Neural progenitor cell (in vitro differentiated cells): Measurements from ENCODE around the gene SSR2. TPM values are rescaled to one million over a fixed set of nuclear protein-coding genes. Genes with fewer than 3 reads are reported as not detected.
A peak's percentile ranks its signal among the peaks of the same experiment; 100 is the strongest.

ENCODE experiments used
- DNase-seq: peaks from one replicate; pipeline ENCODE4 v3.0.0-alpha.2; 2016; ENCODE audit warnings: low spot score
- H2AFZ ChIP-seq: fragments of 200-600 bp; sonication (generic); replicated peaks from 2 replicates; pipeline ENCODE4 v1.6.1; 2016; ENCODE audit warnings: antibody characterized with exemption
- H3F3A ChIP-seq: fragments of 200-600 bp; sonication (generic); 2 replicates; pipeline ENCODE4 v1.6.1; 2016; ENCODE audit warnings: antibody characterized with exemption, low read depth
- H3K27ac ChIP-seq: fragments of 200-600 bp; sonication (generic); 2 replicates; pipeline ENCODE4 v1.5.1; 2016; ENCODE audit warnings: mild to moderate bottlenecking
- H3K27me3 ChIP-seq: fragments of 200-600 bp; sonication (generic); 2 replicates; pipeline ENCODE4 v1.6.1; 2016; ENCODE audit warnings: mild to moderate bottlenecking, moderate library complexity
- H3K36me3 ChIP-seq: fragments of 200-600 bp; sonication (generic); 2 replicates; pipeline ENCODE4 v1.5.1; 2016
- H3K4me1 ChIP-seq: fragments of 200-600 bp; sonication (generic); 2 replicates; pipeline ENCODE4 v1.6.1; 2016; ENCODE audit warnings: mixed run types
- H3K4me2 ChIP-seq: fragments of 200-600 bp; sonication (generic); 2 replicates; pipeline ENCODE4 v1.6.1; 2016
- H3K4me3 ChIP-seq: fragments of 200-600 bp; sonication (generic); 2 replicates; pipeline ENCODE4 v1.5.1; 2016
- H3K79me2 ChIP-seq: fragments of 200-600 bp; sonication (generic); 2 replicates; pipeline ENCODE4 v1.6.1; 2016; ENCODE audit warnings: low read depth
- H3K9ac ChIP-seq: fragments of 200-600 bp; sonication (generic); 2 replicates; pipeline ENCODE4 v1.6.1; 2016
- H3K9me3 ChIP-seq: fragments of 200-600 bp; sonication (generic); 2 replicates; pipeline ENCODE4 v1.5.1; 2016; ENCODE audit warnings: low read depth
- H4K20me1 ChIP-seq: fragments of 200-600 bp; sonication (generic); 2 replicates; pipeline ENCODE4 v1.6.1; 2016; ENCODE audit warnings: low read depth
- H3K27ac Mint-ChIP-seq: 3 replicates; pipeline ENCODE4 v1.8.0; 2021; ENCODE audit warnings: mixed read lengths
- H3K27me3 Mint-ChIP-seq: 2 replicates; pipeline ENCODE4 v1.8.0; 2022; ENCODE audit warnings: low read depth, mild to moderate bottlenecking, inconsistent platforms, moderate library complexity, mixed read lengths; ENCODE audit not compliant: insufficient read depth
- H3K36me3 Mint-ChIP-seq: 3 replicates; pipeline ENCODE4 v1.8.0; 2021; ENCODE audit warnings: mixed read lengths
- H3K4me1 Mint-ChIP-seq: 3 replicates; pipeline ENCODE4 v1.8.0; 2021; ENCODE audit warnings: mixed read lengths
- H3K4me3 Mint-ChIP-seq: 3 replicates; pipeline ENCODE4 v1.8.0; 2021; ENCODE audit warnings: mild to moderate bottlenecking, moderate library complexity, mixed read lengths
- H3K9me3 Mint-ChIP-seq: 3 replicates; pipeline ENCODE4 v1.8.0; 2020; ENCODE audit warnings: mixed read lengths
- CTCF ChIP-seq: fragments of 200-600 bp; sonication (generic); IDR thresholded peaks from 2 replicates; pipeline ENCODE4 v1.5.1; 2017; ENCODE audit warnings: antibody characterized with exemption, mild to moderate bottlenecking
- EZH2 ChIP-seq: fragments of 200-600 bp; sonication (generic); IDR thresholded peaks from 2 replicates; pipeline ENCODE4 v1.6.1; 2017; ENCODE audit warnings: antibody characterized with exemption, mild to moderate bottlenecking, moderate library complexity
- EZH2phosphoT487 ChIP-seq: fragments of 200-600 bp; sonication (generic); IDR thresholded peaks from 2 replicates; pipeline ENCODE4 v1.6.1; 2017; ENCODE audit warnings: antibody characterized with exemption
- total RNA-seq: library from RNA; depleted of rRNA; stranded (reverse); fragments of >200 nt; gene quantifications from 2 replicates; pipeline ENCODE4 v1.2.3, GENCODE V29; 2015; ENCODE audit warnings: low replicate concordance

Gene SSR2
- total RNA-seq, 1 donor from 2014 or later = 293 TPM

GRCh38 chr1:156019946-156020292 is 832 bp downstream of the SSR2 start:
- Histone ChIP-seq H3F3A (no peaks in the 10 kb centered on the region), H4K20me1 (peaks cover 7% of the 10 kb centered on the region), H3K4me3 (peak overlapping the region; percentile 94), H2AFZ (no peak overlapping the region), H3K9ac (peak overlapping the region; percentile 80), H3K27ac (no peak overlapping the region), H3K36me3 (peaks cover 15% of the 10 kb centered on the region), H3K9me3 (no peaks in the 10 kb centered on the region), H3K4me1 (peaks cover 5% of the 10 kb centered on the region), H3K27me3 (peaks cover 31% of the 10 kb centered on the region), H3K79me2 (peaks cover 39% of the 10 kb centered on the region), H3K4me2 (peak overlapping the region; percentile 96)
- peaks cover 19% of the 10 kb centered on the region for H3K4me1 Mint-ChIP-seq
- peaks cover 20% of the 10 kb centered on the region for H3K36me3 Mint-ChIP-seq
- H3K27ac Mint-ChIP-seq = peak overlapping the region; percentile 88
- no peak for TF ChIP-seq EZH2
- no peak for TF ChIP-seq CTCF
- no peak for TF ChIP-seq EZH2phosphoT487
- H3K4me3 Mint-ChIP-seq = peak overlapping the region; percentile 98
- H3K27me3 Mint-ChIP-seq = peaks cover 4% of the 10 kb centered on the region
- no peaks in the 10 kb centered on the region for H3K9me3 Mint-ChIP-seq
- no peak for DNase-seq

GRCh38 chr1:156014829-156015228 is 5.9 kb downstream of the SSR2 start:
- Histone ChIP-seq H3K4me1 (peaks cover 5% of the 10 kb centered on the region), H3K4me3 (no peak overlapping the region), H3K9ac (no peak overlapping the region), H4K20me1 (peaks cover 8% of the 10 kb centered on the region), H2AFZ (no peak overlapping the region), H3K27me3 (no peaks in the 10 kb centered on the region), H3K79me2 (peaks cover 30% of the 10 kb centered on the region), H3K9me3 (no peaks in the 10 kb centered on the region), H3K36me3 (peaks cover 31% of the 10 kb centered on the region), H3F3A (peaks cover 13% of the 10 kb centered on the region), H3K27ac (no peak overlapping the region), H3K4me2 (no peak overlapping the region)
- TF ChIP-seq CTCF (no peak), EZH2phosphoT487 (no peak), EZH2 (no peak)
- H3K27me3 Mint-ChIP-seq = no peaks in the 10 kb centered on the region
- peaks cover 47% of the 10 kb centered on the region for H3K36me3 Mint-ChIP-seq
- no peak overlapping the region for H3K27ac Mint-ChIP-seq
- H3K9me3 Mint-ChIP-seq = no peaks in the 10 kb centered on the region
- H3K4me3 Mint-ChIP-seq = no peak overlapping the region
- no peak for DNase-seq
- peaks cover 18% of the 10 kb centered on the region for H3K4me1 Mint-ChIP-seq

DNA sequence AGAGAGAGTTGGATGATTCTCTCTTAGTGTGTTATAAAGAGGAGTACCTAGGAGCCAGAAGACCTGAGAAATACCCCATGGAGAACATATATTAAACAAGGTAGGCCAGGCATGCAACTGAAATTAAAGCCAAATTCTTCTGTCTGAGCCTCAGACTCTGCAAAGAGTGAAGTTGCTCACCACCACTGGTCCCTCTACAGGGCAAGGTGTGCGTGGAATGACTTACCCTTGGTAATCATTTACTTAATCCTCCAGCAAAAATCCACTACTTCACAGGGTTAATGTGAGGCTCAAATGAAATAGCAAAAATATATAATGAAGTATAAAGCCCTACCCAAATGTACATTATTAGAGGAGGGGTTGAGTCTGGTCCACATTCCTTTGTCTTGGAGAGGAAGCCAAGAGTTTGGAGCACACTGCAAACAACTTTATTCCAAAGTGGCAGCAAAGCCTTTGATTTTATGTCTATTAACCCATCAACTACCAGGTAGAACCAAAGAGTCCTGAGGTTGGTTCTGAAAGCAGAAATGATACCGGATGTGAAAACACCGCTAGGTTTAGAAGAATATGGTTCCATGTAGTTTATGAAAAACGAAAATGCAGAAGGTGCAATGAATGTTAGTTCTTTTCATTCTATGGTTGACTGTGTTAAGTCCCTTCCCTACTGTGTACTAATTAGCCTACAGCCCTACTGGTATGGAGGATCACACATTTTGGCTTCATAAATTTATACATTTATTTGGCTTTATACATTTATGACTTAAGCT is 8.5 kb downstream of the SSR2 start:
- no peak overlapping the region for H3K27ac ChIP-seq
- H3K79me2 ChIP-seq = peaks cover 7% of the 10 kb centered on the region
- H3K4me1 ChIP-seq = peaks cover 15% of the 10 kb centered on the region
- H4K20me1 ChIP-seq = peaks cover 22% of the 10 kb centered on the region
- H2AFZ ChIP-seq = no peak overlapping the region
- TF ChIP-seq EZH2phosphoT487 = no peak
- TF ChIP-seq CTCF = no peak
- TF ChIP-seq EZH2 = no peak
- peaks cover 23% of the 10 kb centered on the region for H3K4me1 Mint-ChIP-seq
- no peaks in the 10 kb centered on the region for H3K27me3 ChIP-seq
- no peak overlapping the region for H3K4me2 ChIP-seq
- DNase-seq = no peak
- peaks cover 27% of the 10 kb centered on the region for H3K36me3 ChIP-seq
- no peak overlapping the region for H3K4me3 ChIP-seq
- no peaks in the 10 kb centered on the region for H3K27me3 Mint-ChIP-seq
- no peak overlapping the region for H3K27ac Mint-ChIP-seq
- no peak overlapping the region for H3K4me3 Mint-ChIP-seq
- H3K36me3 Mint-ChIP-seq = peaks cover 47% of the 10 kb centered on the region
- no peak overlapping the region for H3K9ac ChIP-seq
- no peaks in the 10 kb centered on the region for H3K9me3 Mint-ChIP-seq
- peaks cover 30% of the 10 kb centered on the region for H3F3A ChIP-seq
- no peaks in the 10 kb centered on the region for H3K9me3 ChIP-seq
